ENCODE results near the gene HPGD.

The HPGD gene

DNA sequence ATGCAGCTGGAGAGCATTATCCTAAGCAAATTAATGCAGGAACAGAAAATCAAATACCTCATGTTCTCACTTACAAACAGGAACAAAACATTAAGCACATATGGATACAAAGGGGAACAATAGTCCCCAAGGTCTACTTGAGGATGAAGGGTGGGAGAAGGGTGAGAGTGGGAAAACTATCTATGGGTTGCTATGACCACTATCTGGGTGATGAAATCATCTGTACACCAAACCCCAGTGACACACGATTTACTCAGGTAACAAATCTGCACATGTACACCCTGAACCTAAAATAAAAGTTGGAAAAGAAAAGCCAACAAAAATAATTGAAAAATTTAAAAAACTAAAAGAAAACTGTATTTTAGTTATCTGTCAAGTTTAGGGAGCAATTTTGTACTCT lies 5.9 kb downstream of the HPGD start:
- no peak overlapping the region for H3K4me2 ChIP-seq (ENCODE audit: low read length)
- no peaks in the 10 kb centered on the region for H3K9me2 ChIP-seq (replicated peaks; ENCODE audit: control insufficient read depth, low read length)
- no peaks in the 10 kb centered on the region for H3K4me1 ChIP-seq (ENCODE audit: control insufficient read depth, low read length)
- TF ChIP-seq, protein P1, sequence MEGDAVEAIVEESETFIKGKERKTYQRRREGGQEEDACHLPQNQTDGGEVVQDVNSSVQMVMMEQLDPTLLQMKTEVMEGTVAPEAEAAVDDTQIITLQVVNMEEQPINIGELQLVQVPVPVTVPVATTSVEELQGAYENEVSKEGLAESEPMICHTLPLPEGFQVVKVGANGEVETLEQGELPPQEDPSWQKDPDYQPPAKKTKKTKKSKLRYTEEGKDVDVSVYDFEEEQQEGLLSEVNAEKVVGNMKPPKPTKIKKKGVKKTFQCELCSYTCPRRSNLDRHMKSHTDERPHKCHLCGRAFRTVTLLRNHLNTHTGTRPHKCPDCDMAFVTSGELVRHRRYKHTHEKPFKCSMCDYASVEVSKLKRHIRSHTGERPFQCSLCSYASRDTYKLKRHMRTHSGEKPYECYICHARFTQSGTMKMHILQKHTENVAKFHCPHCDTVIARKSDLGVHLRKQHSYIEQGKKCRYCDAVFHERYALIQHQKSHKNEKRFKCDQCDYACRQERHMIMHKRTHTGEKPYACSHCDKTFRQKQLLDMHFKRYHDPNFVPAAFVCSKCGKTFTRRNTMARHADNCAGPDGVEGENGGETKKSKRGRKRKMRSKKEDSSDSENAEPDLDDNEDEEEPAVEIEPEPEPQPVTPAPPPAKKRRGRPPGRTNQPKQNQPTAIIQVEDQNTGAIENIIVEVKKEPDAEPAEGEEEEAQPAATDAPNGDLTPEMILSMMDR (IDR thresholded peaks at IDR 0.05; ENCODE audit: low read depth, low read length, poor library complexity, severe bottlenecking), result no peak
- no peak for TF ChIP-seq EZH2phosphoT487 (IDR thresholded peaks at IDR 0.05; ENCODE audit: borderline replicate concordance, low read length)
- H4K20me1 ChIP-seq (ENCODE audit: control insufficient read depth, insufficient read depth, low read depth, low read length), result no peaks in the 10 kb centered on the region
- H3F3A ChIP-seq (ENCODE audit: control insufficient read depth, insufficient read depth), result no peaks in the 10 kb centered on the region
- no peak overlapping the region for H3K27ac ChIP-seq (ENCODE audit: low read depth, low read length)
- peaks cover under 1% of the 10 kb centered on the region for H3K27me3 ChIP-seq (ENCODE audit: control insufficient read depth, low read length)
- no peaks in the 10 kb centered on the region for H3K79me2 ChIP-seq (ENCODE audit: control insufficient read depth, low read length)
- no peak overlapping the region for H3K4me3 ChIP-seq (ENCODE audit: low read length)
- no peaks in the 10 kb centered on the region for H3K9me3 ChIP-seq (ENCODE audit: control insufficient read depth, insufficient read depth, low read length)
- no peaks in the 10 kb centered on the region for H3K36me3 ChIP-seq (ENCODE audit: control insufficient read depth, low read length)

DNA sequence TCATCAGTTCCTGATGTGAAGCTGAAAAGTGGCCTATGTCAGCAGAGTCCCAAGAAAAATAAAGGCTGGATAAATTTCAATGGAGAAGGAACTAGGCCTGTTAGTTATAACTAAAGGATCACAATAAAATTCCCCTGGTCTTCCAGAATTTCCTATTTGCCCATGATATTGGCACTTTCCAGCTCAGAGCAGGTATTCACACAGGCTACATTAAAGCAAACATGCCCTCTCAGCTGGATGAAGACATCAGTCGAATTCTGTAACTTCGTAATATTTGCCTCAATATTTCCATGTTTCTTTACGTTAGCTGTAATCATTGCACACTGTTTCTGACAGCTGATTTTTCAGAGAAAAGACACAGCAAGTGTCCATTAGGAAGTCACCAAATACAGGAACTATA lies 9.5 kb downstream of the HPGD start:
- Histone ChIP-seq H3K4me3 (ENCODE audit: low read length) (no peak overlapping the region), H3K9me3 (ENCODE audit: control insufficient read depth, insufficient read depth, low read length) (no peaks in the 10 kb centered on the region), H3K4me1 (ENCODE audit: control insufficient read depth, low read length) (no peaks in the 10 kb centered on the region), H3F3A (ENCODE audit: control insufficient read depth, insufficient read depth) (no peaks in the 10 kb centered on the region), H3K36me3 (ENCODE audit: control insufficient read depth, low read length) (no peaks in the 10 kb centered on the region), H3K4me2 (ENCODE audit: low read length) (no peak overlapping the region), H3K27ac (ENCODE audit: low read depth, low read length) (no peak overlapping the region), H3K79me2 (ENCODE audit: control insufficient read depth, low read length) (no peaks in the 10 kb centered on the region), H3K27me3 (ENCODE audit: control insufficient read depth, low read length) (no peaks in the 10 kb centered on the region; the same call in 1 of the 2 replicates), H4K20me1 (ENCODE audit: control insufficient read depth, insufficient read depth, low read depth, low read length) (no peaks in the 10 kb centered on the region), H3K9me2 (replicated peaks; ENCODE audit: control insufficient read depth, low read length) (no peaks in the 10 kb centered on the region)
- TF ChIP-seq EZH2phosphoT487 (IDR thresholded peaks at IDR 0.05; ENCODE audit: borderline replicate concordance, low read length), result no peak
- TF ChIP-seq, protein P1 (IDR thresholded peaks at IDR 0.05; ENCODE audit: low read depth, low read length, poor library complexity, severe bottlenecking), result no peak

DNA sequence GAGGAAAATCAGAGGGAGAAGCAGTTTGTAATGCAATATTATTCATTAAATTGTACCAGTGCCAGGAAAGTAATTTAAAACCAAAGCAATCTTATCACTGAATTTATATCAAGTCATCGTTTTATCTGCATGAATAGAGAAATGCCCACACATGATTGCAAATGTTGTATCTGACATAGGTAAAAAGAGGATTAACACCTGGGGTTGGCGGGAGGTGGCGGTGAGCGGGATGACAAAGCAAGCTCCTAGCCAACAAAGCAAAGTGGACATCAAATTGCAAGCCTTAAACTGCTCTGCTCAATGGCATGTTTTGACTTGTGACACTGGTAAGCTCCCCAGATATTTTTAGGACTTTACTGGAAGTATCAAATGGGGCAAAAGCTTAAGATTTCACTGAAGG lies 16.4 kb downstream of the HPGD start:
- Histone ChIP-seq H4K20me1 (ENCODE audit: control insufficient read depth, insufficient read depth, low read depth, low read length) (no peaks in the 10 kb centered on the region), H3K4me3 (ENCODE audit: low read length) (no peak overlapping the region), H3K36me3 (ENCODE audit: control insufficient read depth, low read length) (no peaks in the 10 kb centered on the region), H3K9me2 (replicated peaks; ENCODE audit: control insufficient read depth, low read length) (no peaks in the 10 kb centered on the region), H3K79me2 (ENCODE audit: control insufficient read depth, low read length) (no peaks in the 10 kb centered on the region), H3K9me3 (ENCODE audit: control insufficient read depth, insufficient read depth, low read length) (no peaks in the 10 kb centered on the region), H3K27ac (ENCODE audit: low read depth, low read length) (no peak overlapping the region), H3K4me2 (ENCODE audit: low read length) (no peak overlapping the region), H3F3A (ENCODE audit: control insufficient read depth, insufficient read depth) (no peaks in the 10 kb centered on the region), H3K27me3 (ENCODE audit: control insufficient read depth, low read length) (no peaks in the 10 kb centered on the region; the same call in 1 of the 2 replicates), H3K4me1 (ENCODE audit: control insufficient read depth, low read length) (no peaks in the 10 kb centered on the region)
- TF ChIP-seq, protein P1 (IDR thresholded peaks at IDR 0.05; ENCODE audit: low read depth, low read length, poor library complexity, severe bottlenecking), result no peak
- no peak for TF ChIP-seq EZH2phosphoT487 (IDR thresholded peaks at IDR 0.05; ENCODE audit: borderline replicate concordance, low read length)
